IPS-18c (cell line): ENCODE results near the gene C4orf50.
"Not testable (repeated sequence)": the region's sequence is repeated elsewhere in the genome, so short reads cannot be mapped to it uniquely, and the experiment has no call there.

Experiments
- H3K4me3 ChIP-seq: 2 replicates; pipeline ENCODE4 v1.7.0; 2013; ENCODE audit warnings: low read depth, mild to moderate bottlenecking, low read length, moderate library complexity; ENCODE audit not compliant: insufficient read depth
- H3K9me3 ChIP-seq: one replicate; pipeline ENCODE4 v1.6.1; 2013; ENCODE audit warnings: mild to moderate bottlenecking, low read length, moderate library complexity; ENCODE audit not compliant: control insufficient read depth, insufficient read depth

C4orf50 gene

DNA sequence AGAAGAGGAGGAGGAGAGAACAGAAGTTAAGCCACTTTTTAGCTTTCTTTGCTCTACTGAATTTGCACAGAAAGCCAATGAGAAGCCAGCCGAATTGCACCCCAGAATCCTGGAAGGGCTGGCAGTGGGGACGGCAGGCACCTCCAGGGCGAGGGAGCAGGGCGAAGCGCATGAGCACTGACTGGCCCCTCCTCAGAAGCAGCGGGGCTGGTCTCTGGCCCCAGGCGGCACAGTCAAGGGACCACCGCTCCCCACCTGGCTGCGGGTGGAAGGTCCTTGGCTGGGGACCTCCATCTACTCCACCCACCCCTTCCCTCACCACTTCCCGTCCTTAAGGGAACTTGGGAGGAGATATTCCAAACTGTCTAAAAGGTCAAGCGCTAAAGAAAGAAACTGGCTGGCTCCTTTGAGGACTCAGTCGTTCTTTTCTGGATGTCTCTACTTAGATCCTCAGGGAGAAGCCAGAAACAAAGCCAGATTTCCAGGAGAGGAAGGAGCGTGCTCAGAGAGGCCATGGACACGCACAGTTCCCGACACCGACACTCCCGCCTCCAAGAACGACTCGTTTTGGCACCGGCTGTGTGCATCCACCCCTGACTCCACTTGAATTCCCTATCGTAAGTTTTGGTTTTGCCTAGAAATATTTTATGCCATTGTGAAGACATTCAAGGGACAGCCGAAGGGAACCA, 65.8 kb downstream of the C4orf50 start:
- Histone ChIP-seq H3K9me3 (peaks cover 6% of the 10 kb centered on the region), H3K4me3 (no peak overlapping the region)

DNA sequence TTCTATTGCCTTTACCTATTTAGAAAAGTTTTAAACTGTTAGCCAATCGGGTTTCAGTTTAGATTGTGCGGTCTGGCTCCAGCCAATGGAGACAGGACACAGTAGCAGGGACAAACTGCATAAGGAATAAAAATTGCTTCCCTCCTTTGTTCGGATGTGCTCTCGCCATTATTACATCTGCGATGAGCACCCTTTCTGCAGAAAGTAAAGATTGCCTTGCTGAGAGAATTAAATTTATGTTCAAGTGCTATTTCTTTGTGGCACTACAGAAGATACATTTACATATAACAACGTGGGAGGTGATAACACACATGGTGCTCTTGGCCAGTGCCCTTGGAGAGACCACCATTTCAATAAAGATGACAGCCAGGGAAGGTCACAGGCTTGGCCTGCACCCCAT, 71.6 kb downstream of the C4orf50 start:
- H3K4me3 ChIP-seq: not testable (repeated sequence)

DNA sequence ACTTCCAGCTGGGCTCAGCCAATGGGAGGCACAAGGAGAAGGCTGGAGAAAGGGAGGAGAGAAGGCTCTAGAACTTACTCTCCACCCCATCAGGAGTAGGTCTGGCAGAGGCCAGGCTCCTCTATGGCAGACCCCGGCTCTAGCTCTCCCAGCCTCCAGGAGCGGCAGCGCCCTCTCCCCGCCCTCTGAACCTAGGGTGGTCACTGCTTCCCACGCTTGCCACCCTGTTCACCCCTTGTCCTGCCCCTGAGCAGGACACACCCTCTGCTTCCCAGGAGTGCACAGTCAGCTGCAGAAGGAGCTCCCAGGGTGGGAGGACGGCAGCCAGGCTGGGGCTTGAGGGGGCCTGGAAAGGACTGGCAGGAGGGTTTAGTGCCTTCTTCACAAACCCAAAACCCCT, 72.3 kb downstream of the C4orf50 start:
- H3K9me3 ChIP-seq: peaks cover 8% of the 10 kb centered on the region
- H3K4me3 ChIP-seq: no peak overlapping the region

More for the DNA sequence above, 71.6 kb downstream of the C4orf50 start:
- H3K9me3 ChIP-seq: not testable (repeated sequence)

DNA sequence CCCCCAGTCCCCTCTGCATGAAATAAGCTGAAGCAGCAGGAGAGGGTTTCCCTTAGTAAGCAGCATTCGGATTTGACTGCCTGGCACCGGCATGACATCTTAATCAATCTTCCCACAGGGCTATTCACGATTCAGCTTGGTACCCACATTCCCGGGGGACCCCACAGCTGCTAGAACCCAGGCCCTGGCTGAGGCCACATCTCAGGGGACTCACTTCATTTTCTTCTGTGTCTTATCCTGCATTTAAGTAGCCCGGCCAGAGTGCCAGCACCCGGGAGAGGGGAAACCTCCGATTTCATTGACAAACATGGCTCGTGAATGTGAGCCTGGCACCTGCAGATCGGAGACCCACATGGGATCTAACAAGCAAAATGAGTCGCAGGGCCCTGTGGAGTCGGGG, 73.1 kb downstream of the C4orf50 start:
- H3K4me3 ChIP-seq: no peak overlapping the region
- peaks cover 8% of the 10 kb centered on the region for H3K9me3 ChIP-seq

DNA sequence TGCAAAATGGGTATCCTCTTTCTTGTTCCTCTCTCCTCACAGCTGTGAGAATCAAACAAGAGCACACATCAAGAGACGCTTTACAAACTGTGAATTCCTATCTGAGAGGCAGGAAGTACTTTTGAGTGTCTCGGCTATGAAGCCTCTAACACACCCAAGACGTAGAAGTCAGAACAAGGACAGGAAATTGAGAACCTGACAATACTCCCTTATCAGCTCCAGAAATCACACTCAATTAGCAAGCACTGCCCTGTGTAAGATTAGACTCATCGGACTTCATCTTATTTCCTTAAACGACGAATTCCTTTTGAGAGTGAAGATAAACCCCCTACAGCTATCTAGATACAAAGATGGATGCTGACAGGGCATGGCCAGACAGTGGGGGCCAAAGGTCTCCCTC, 74.7 kb downstream of the C4orf50 start:
- H3K4me3 ChIP-seq: no peak overlapping the region
- peaks cover 8% of the 10 kb centered on the region for H3K9me3 ChIP-seq

DNA sequence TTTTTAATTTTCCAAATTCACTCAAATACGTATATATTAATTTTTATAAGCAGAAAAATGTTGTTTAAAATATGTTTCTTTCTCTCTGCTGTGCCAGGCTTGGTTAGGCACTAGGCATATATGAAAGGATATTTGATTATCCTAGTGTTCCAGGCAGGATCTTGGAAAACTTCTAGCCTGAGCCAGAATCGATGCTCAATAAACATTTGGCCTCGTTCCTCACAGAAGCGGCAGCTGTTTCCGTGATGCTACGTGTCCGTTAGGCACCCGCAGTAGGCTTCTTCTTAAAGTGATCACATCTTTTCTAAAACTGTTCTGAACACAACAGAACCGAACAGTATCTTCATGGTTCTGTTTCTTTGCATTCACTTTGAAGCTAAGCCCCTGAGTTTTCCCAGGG, 75.3 kb downstream of the C4orf50 start:
- peaks cover 7% of the 10 kb centered on the region for H3K9me3 ChIP-seq
- no peak overlapping the region for H3K4me3 ChIP-seq

DNA sequence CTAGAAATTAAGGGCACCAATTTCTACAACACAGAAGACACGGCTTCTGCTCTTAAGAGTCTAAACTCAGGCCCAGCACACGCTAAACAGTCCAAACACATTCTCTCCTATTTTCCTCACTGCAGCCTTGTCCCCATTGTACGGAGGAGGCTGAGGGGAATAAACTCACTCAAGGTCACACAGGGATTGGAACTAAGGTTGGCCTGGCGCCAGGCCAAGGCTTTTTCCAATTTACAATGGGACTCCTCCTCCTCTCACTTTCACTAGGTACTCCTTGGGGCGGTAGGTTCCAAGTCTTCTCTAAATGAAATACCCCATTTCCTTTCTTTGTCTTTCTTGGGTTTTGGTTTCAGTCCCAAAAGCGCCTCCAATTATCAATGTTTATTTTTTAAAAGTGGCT, 76.6 kb downstream of the C4orf50 start:
- H3K4me3 ChIP-seq: no peak overlapping the region
- H3K9me3 ChIP-seq: no peaks in the 10 kb centered on the region

DNA sequence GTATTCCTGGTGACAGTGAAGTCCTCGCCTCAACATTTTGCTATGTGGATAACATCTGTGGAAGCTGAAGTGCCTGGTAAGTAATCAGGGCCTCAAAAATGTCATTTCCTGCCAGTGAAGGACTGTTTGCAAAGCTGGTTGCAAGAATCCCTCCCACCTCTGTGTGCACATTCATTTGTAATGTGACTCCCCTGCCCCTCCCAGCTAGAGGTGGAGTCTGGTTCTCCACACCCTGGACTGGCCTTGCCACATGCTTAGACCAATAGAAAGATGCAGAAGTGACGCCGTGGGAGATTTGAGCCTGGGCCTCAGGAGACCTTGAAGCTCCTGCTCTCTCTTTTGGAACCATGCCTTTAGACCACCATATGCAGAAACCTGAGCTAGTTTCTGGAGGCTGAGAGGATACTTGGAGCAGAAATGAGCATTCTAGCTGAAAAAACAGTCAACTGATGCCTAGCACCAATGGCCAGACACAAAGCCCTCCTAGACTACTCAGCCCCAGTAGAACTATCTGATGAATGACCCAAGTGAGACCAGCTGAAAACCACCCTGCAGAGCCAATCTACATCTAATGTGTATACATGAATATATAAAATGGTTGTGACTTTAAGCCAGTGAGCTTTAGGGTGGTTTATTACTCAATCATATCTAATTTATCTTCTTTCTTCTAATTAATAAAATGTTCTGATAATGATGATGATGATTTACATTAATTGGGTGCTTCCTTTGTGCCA, 77.6 kb downstream of the C4orf50 start:
- Histone ChIP-seq H3K9me3 (no peaks in the 10 kb centered on the region), H3K4me3 (no peak overlapping the region)

DNA sequence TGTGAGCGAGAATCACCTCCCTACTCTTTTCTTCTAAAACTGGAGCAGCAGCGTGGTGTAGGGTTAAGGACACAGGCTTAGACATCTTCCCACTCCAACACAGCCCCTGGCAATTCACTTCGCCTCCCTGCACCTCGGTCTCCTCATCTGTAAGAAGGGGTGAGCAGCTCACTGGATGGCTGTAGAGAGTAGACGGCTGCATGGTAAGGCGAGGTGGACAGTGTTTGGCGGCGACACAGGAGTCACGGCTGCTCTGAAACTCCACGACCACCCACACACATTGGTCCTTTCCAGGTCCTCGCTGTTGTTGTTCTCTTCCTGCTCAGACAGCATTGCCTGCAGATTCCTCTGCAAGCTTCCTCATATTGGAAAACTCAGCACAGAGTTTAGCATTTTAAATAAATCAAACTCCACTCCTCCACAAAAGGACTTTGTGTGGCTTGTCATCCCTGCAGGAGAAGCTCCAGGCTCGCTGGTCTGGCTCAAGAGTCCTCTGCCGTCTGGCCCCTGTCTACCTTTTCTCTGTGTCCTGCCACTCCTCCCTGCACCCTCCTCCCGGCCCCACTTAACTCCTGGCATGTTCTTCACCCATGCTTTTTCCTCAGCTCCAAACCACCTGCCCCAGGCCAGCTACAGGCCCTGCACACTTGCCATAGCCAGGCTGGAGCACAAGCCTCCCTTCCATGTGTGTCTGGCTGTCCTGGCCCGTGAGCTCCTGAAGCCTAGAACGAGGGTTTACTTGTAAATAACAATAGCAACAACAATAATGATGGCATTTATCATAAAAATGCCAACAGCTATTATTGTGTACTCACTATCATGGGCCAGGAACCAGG, 84.0 kb downstream of the C4orf50 start:
- H3K4me3 ChIP-seq: no peak overlapping the region

DNA sequence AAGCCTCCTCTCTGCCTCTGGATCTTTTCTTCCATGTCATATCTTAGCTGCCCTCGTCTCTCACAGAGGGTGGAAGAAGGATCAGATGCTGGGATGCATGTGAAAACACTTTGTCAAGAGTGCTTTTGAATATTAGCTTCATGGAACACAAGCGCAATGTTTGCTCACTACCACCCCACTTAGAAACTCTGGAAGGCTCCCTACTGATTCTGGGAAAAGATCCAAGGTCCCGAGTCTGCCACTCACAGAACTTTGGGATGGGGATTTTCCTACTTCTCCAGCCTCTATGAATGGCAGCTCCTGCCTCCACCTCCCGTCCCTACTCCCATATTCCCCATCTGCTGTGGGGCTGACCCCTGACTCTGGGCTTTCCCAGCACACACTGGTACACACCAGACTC, 85.1 kb downstream of the C4orf50 start:
- Histone ChIP-seq H3K9me3 (no peaks in the 10 kb centered on the region), H3K4me3 (no peak overlapping the region)

More for the DNA sequence above, 84.0 kb downstream of the C4orf50 start:
- no peaks in the 10 kb centered on the region for H3K9me3 ChIP-seq

DNA sequence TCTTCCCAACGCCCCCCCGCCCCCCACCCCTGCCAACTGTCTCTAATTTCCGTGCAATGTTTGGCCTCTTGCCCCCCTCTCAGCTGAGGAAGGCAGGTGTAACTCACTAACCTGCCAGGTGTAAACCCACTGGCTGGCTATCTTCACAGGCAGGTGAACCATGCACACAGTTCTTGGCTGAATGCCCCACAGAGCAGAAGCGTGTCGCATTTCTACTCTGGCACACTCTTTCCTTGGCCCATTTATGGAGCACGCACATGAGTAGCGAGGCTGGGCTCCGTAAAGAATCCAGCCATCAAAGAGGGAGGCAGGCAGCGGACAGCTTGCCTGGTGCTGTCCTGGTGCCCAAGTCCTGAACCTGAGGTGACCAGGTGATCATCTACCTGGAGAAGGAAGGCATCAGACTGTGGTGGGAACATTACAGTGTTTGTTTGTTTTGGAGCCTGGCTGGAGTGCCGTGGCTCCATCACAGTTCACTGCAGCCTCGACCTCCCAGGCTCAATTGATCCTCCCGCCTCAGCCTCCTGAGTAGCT, 86.1 kb downstream of the C4orf50 start:
- Histone ChIP-seq H3K9me3 (no peaks in the 10 kb centered on the region), H3K4me3 (no peak overlapping the region)

DNA sequence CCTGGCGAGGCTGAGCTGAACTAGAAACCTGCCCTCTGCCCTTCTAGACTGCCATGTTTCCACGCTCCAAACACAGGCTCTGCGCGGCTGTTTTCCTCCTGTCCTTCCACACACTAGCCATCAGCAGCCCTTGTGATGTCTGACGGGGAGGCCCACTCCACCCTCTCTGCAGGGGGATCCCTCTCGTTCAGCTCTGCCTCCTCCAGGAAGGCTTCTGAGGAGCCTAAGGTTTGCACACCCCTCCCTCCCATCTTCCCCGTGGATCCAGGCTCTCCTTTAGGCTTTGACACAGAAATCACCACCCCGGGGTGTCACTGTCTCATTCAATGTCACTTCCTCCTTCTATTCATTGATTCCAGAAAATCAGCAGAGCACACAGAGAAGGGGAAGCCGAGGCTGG, 86.7 kb downstream of the C4orf50 start:
- Histone ChIP-seq H3K9me3 (no peaks in the 10 kb centered on the region), H3K4me3 (no peak overlapping the region)

DNA sequence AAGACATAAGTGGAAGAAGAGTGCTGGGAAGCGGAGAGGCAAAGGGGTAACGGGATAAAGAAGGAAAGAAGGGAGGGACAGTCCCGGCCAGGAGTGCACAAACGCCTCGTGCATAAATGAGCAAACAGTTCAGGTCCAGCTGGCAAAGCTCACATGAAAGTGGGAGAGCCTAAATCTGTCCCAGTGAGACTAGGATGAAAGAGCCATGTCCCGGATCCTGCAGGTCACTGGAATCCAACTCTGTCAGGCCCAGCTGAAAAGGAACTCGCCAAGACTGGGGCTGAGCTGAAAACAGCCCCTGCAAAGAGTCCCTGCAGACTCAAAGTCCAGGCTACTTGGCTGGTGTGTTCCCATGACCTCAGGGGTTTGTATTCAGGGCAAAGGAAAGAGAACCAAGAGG, 87.4 kb downstream of the C4orf50 start:
- Histone ChIP-seq H3K4me3 (no peak overlapping the region), H3K9me3 (no peaks in the 10 kb centered on the region)

DNA sequence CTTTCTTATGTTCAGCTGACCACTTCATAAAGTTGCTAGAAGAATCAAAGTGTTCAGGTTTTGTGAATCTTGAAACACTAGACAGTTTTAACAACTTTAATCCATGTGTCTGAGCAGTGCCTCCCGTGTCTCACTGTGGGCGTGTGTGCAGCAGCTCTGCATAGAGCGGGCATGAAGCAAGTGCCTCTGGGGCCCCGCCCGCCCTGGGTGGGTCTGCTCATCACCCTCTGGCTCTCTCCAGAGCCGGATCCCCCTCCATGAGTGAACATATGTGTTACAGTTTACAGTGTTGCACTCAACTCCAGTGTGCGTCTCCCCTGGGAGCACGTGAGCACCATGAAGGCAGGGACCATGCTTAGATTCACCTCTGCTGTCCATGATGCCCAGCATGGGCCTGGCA, 87.8 kb downstream of the C4orf50 start:
- Histone ChIP-seq H3K9me3 (no peaks in the 10 kb centered on the region), H3K4me3 (no peak overlapping the region)

DNA sequence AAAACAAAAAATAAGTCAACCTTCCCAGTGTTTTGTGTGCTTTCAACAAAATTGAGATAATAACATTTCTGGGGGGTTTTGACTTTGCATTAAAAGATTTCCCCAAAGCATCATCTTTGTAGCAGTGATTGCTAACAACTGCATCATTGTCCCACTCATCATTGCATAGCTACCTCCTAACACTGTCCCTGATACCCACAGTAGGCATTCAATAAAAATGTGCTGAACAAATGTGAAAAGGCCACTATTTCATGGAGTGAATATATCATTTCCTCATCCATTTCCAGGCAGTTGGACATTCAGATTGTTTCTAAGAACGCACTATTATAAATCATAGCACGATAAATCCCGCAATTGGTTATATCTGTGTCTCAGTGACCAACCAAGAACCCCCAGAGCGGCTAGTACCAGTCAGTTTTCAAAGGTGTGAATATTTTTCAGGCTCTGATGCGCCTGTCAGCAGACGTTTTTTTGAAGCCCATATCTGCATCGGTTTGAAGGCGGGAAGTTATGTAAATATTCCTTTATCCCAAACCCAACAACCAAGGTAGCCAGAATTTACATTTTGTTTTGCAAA, 89.3 kb downstream of the C4orf50 start:
- no peak overlapping the region for H3K4me3 ChIP-seq
- no peaks in the 10 kb centered on the region for H3K9me3 ChIP-seq

DNA sequence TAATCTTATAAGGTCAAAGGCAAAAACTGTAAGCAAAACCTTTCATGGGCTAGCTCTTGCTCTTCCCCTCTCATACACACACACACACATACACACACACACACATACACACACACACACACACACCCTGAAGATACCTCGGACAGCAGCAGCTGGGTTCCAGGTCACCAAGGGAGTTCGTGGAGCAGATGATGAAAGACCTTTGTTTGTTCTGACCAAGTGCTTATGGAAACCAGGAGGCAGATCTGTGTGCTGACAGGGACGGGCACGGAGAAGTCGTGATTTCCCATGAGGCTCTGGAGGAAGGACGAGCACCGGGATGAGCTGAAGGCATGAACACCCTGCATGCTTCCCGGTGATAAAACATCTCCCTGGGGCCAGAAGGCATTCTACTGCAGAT, 90.0 kb downstream of the C4orf50 start:
- no peaks in the 10 kb centered on the region for H3K9me3 ChIP-seq
- no peak overlapping the region for H3K4me3 ChIP-seq

DNA sequence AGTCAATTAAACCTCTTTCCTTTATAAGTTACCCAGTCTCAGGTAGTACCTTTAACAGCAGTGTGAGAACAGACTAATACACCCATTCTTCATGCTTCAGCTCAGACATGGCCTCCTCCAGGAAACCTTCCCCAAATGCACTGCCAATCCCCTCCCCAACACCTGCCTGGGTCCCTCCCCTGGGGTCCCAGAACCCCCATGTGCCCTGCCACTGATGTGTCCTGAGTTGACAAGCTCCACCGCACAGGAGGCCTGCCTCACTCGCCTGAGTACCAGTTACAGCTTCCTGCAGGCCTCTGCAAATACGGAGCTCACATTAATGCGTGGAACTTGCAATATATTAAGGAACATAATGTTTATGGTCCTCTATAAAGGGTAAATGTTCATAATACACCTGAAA, 90.5 kb downstream of the C4orf50 start:
- Histone ChIP-seq H3K9me3 (no peaks in the 10 kb centered on the region), H3K4me3 (no peak overlapping the region)
